Measurements from ENCODE around the gene FBXO41.

FBXO41 gene

DNA sequence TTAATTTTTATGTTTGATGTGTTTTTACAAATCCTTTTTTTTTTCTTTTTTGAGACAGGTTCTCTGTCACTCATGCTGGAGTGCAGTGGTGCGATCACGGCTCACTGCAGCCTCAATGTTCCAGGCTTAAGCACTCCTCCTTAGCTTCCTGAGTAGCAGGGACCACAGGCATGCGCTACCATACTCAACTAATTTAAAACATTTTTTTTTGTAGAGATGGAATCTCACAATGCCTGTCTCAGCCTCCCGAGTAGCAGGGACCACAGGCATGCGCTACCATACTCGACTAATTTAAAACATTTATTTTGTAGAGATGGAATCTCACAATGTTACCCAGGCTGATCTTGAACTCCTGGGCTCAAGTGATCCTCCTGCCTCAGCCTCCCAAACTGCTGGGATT, 78.7 kb downstream of the FBXO41 start:
- no peak for DNase-seq (ENCODE audit: extremely low read depth, low read depth)
- TF ChIP-seq, protein P1, sequence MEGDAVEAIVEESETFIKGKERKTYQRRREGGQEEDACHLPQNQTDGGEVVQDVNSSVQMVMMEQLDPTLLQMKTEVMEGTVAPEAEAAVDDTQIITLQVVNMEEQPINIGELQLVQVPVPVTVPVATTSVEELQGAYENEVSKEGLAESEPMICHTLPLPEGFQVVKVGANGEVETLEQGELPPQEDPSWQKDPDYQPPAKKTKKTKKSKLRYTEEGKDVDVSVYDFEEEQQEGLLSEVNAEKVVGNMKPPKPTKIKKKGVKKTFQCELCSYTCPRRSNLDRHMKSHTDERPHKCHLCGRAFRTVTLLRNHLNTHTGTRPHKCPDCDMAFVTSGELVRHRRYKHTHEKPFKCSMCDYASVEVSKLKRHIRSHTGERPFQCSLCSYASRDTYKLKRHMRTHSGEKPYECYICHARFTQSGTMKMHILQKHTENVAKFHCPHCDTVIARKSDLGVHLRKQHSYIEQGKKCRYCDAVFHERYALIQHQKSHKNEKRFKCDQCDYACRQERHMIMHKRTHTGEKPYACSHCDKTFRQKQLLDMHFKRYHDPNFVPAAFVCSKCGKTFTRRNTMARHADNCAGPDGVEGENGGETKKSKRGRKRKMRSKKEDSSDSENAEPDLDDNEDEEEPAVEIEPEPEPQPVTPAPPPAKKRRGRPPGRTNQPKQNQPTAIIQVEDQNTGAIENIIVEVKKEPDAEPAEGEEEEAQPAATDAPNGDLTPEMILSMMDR (IDR thresholded peaks at IDR 0.05; ENCODE audit: low read depth, low read length): no peak

Data from AG09319 (cell line).